ENCODE results near the gene RBMS3. TPM values are rescaled to one million over a fixed set of nuclear protein-coding genes. Genes with fewer than 3 reads are reported as not detected.

RBMS3 gene
- total RNA-seq, 1 experiment from 2014 or later: 0.42 TPM

DNA sequence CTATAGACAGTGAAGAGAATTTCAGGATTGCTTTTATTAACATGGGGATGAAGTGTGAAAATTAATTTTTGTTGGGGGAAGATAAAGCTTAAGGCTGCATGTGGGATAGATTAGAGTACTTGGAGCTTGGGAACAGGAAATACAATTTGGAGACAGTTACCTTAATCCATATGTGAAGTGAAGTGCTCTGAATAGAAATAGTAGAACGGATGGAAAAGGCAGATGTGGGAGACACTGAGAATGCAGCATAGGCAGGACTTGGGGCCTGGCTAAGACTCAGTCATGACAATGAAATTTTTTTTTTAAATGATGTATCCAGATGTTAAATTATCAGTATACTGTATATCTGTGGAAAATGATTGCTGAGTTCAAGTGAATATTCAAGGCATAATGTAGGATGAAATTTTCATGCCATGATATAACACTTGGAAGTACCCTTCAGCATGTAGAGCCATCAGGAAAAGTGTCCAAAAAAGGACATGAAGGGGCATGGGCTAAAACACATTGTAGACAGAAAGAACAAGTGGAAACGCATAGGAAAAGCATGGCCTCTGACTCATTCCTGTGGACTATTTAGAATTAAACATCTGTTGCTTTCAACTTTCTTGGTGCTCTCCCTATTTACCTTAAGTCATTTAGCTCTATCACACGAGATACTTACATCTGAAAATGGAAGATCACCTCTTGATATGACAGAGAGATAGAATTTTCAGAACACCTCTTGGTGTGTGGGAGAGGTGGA lies 134.8 kb downstream of the RBMS3 start:
- H3K36me3 ChIP-seq (ENCODE audit: control insufficient read depth in 1 of 2, insufficient read depth in 2 of 2, low read length in 2 of 2): no peaks in the 10 kb centered on the region
- DNase-seq (ENCODE audit: low read depth, low spot score) (no peak), ATAC-seq (no peak)
- ChIA-PET POLR2A (no interaction called here), CTCF (no interaction called here), RAD21 (ENCODE audit: low non-redundant PET in 1 of 2, low total read pairs in 2 of 2, uncharacterized antibody in 2 of 2, unreplicated experiment in 2 of 2) (no interaction called here)
- no peaks in the 10 kb centered on the region for H3K9me3 ChIP-seq (ENCODE audit: control insufficient read depth in 1 of 2, insufficient read depth in 1 of 2, low read depth in 1 of 2, low read length in 2 of 2)
- H4K20me1 ChIP-seq (ENCODE audit: insufficient read depth): no peaks in the 10 kb centered on the region
- TF ChIP-seq FOSL1 (IDR thresholded peaks at IDR 0.05; ENCODE audit: low read depth) (no peak), ZFX (IDR thresholded peaks at IDR 0.05) (no peak), EGR1 (IDR thresholded peaks at IDR 0.05; ENCODE audit: low read depth) (no peak), CBX3 (IDR thresholded peaks at IDR 0.05; ENCODE audit: low read depth) (no peak), JUND (IDR thresholded peaks at IDR 0.05) (no peak), EZH2phosphoT487 (IDR thresholded peaks at IDR 0.05; ENCODE audit: borderline replicate concordance) (no peak), SRF (IDR thresholded peaks at IDR 0.05; ENCODE audit: low read depth) (no peak), RAD21 (IDR thresholded peaks at IDR 0.05; ENCODE audit: low read depth) (no peak), TCF7L2 (IDR thresholded peaks at IDR 0.05; ENCODE audit: borderline replicate concordance, extremely low read depth, insufficient read depth, insufficient read length) (no peak), POLR2AphosphoS5 (IDR thresholded peaks at IDR 0.05; ENCODE audit: low read depth, low read length) (no peak), ZNF274 (IDR thresholded peaks at IDR 0.05; ENCODE audit: low read depth, low read length) (no peak), YY1 (IDR thresholded peaks at IDR 0.05; ENCODE audit: extremely low read depth, insufficient replicate concordance, low read depth, low read length) (no peak), ELF1 (IDR thresholded peaks at IDR 0.05; ENCODE audit: borderline replicate concordance, low read depth) (no peak), CEBPB (IDR thresholded peaks at IDR 0.05; ENCODE audit: low read depth) (no peak), SIN3A (IDR thresholded peaks at IDR 0.05; ENCODE audit: low read depth) (no peak)
- TF ChIP-seq, protein P1, sequence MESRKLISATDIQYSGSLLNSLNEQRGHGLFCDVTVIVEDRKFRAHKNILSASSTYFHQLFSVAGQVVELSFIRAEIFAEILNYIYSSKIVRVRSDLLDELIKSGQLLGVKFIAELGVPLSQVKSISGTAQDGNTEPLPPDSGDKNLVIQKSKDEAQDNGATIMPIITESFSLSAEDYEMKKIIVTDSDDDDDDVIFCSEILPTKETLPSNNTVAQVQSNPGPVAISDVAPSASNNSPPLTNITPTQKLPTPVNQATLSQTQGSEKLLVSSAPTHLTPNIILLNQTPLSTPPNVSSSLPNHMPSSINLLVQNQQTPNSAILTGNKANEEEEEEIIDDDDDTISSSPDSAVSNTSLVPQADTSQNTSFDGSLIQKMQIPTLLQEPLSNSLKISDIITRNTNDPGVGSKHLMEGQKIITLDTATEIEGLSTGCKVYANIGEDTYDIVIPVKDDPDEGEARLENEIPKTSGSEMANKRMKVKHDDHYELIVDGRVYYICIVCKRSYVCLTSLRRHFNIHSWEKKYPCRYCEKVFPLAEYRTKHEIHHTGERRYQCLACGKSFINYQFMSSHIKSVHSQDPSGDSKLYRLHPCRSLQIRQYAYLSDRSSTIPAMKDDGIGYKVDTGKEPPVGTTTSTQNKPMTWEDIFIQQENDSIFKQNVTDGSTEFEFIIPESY (IDR thresholded peaks at IDR 0.05; ENCODE audit: extremely low read depth, insufficient replicate concordance, low read length): no peak
- TF ChIP-seq, protein P2, sequence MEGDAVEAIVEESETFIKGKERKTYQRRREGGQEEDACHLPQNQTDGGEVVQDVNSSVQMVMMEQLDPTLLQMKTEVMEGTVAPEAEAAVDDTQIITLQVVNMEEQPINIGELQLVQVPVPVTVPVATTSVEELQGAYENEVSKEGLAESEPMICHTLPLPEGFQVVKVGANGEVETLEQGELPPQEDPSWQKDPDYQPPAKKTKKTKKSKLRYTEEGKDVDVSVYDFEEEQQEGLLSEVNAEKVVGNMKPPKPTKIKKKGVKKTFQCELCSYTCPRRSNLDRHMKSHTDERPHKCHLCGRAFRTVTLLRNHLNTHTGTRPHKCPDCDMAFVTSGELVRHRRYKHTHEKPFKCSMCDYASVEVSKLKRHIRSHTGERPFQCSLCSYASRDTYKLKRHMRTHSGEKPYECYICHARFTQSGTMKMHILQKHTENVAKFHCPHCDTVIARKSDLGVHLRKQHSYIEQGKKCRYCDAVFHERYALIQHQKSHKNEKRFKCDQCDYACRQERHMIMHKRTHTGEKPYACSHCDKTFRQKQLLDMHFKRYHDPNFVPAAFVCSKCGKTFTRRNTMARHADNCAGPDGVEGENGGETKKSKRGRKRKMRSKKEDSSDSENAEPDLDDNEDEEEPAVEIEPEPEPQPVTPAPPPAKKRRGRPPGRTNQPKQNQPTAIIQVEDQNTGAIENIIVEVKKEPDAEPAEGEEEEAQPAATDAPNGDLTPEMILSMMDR (IDR thresholded peaks at IDR 0.05 in 2 of 3, conservative IDR thresholded peaks at IDR 0.05 in 1 of 3; ENCODE audit: borderline replicate concordance in 1 of 3, insufficient read depth in 1 of 3, low read depth in 2 of 3, low read length in 2 of 3): no peak
- TF ChIP-seq, protein P3, sequence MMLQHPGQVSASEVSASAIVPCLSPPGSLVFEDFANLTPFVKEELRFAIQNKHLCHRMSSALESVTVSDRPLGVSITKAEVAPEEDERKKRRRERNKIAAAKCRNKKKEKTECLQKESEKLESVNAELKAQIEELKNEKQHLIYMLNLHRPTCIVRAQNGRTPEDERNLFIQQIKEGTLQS (IDR thresholded peaks at IDR 0.05): no peak
- TF ChIP-seq, protein P4, sequence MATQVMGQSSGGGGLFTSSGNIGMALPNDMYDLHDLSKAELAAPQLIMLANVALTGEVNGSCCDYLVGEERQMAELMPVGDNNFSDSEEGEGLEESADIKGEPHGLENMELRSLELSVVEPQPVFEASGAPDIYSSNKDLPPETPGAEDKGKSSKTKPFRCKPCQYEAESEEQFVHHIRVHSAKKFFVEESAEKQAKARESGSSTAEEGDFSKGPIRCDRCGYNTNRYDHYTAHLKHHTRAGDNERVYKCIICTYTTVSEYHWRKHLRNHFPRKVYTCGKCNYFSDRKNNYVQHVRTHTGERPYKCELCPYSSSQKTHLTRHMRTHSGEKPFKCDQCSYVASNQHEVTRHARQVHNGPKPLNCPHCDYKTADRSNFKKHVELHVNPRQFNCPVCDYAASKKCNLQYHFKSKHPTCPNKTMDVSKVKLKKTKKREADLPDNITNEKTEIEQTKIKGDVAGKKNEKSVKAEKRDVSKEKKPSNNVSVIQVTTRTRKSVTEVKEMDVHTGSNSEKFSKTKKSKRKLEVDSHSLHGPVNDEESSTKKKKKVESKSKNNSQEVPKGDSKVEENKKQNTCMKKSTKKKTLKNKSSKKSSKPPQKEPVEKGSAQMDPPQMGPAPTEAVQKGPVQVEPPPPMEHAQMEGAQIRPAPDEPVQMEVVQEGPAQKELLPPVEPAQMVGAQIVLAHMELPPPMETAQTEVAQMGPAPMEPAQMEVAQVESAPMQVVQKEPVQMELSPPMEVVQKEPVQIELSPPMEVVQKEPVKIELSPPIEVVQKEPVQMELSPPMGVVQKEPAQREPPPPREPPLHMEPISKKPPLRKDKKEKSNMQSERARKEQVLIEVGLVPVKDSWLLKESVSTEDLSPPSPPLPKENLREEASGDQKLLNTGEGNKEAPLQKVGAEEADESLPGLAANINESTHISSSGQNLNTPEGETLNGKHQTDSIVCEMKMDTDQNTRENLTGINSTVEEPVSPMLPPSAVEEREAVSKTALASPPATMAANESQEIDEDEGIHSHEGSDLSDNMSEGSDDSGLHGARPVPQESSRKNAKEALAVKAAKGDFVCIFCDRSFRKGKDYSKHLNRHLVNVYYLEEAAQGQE (IDR thresholded peaks at IDR 0.05; ENCODE audit: low read depth): no peak
- no peaks in the 10 kb centered on the region for H3K79me2 ChIP-seq (ENCODE audit: insufficient read depth, low read length)
- no peak overlapping the region for H2AFZ ChIP-seq (ENCODE audit: low read depth, low read length, poor library complexity, severe bottlenecking)
- H3K27me3 ChIP-seq (ENCODE audit: insufficient read depth, low read length): no peaks in the 10 kb centered on the region
- no peaks in the 10 kb centered on the region for H3K9me2 ChIP-seq (ENCODE audit: insufficient read depth)
- H3K27ac ChIP-seq (ENCODE audit: low read depth, low read length): no peak overlapping the region
- no peak overlapping the region for H3K9ac ChIP-seq (ENCODE audit: low read length)
- no TSS peak for BruUV-seq (replicated peaks)
- H3K4me3 ChIP-seq (replicated peaks in 1 of 2; ENCODE audit: low read depth in 1 of 2, low read length in 2 of 2): no peak overlapping the region
- no peaks in the 10 kb centered on the region for H3K4me1 ChIP-seq (ENCODE audit: control insufficient read depth in 1 of 2, insufficient read depth in 2 of 2, low read length in 2 of 2)
- intact Hi-C loops (cut with micrococcal nuclease): no loop called here
- no peak overlapping the region for H3K4me2 ChIP-seq (ENCODE audit: low read length)

Data from HCT116 (cell line).